CD4-positive, alpha-beta T cell treated with Interleukin-15 for 1 hour (primary cell): ENCODE results near the gene ZNF678.
"Not testable (repeated sequence)": the region's sequence is repeated elsewhere in the genome, so short reads cannot be mapped to it uniquely, and the experiment has no call there.

Experiments used
- DNase-seq: peaks from one replicate; pipeline ENCODE4 v3.0.0-alpha.2; 2020

Gene ZNF678

GRCh38 chr1:227606271-227606670 is 42.9 kb downstream of the ZNF678 start:
- DNase-seq: not testable (repeated sequence)

GRCh38 chr1:227607336-227607898 is 44.1 kb downstream of the ZNF678 start:
- no peak for DNase-seq

GRCh38 chr1:227612658-227613057 is 49.3 kb downstream of the ZNF678 start:
- DNase-seq: no peak

- no peak for DNase-seq
These were observed 50.2 kb downstream of the ZNF678 start for GRCh38 chr1:227613526-227613925.

GRCh38 chr1:227621211-227621610 is 57.9 kb downstream of the ZNF678 start:
- DNase-seq: no peak

- no peak for DNase-seq
These were observed 59.6 kb downstream of the ZNF678 start for GRCh38 chr1:227622739-227623475.

- no peak for DNase-seq
These were observed 69.0 kb downstream of the ZNF678 start for GRCh38 chr1:227632325-227632724.

- DNase-seq: no peak
These were observed 72.2 kb downstream of the ZNF678 start for GRCh38 chr1:227635596-227635995.

GRCh38 chr1:227654431-227654830 is 91.1 kb downstream of the ZNF678 start:
- no peak for DNase-seq

- DNase-seq: no peak
These were observed 91.7 kb downstream of the ZNF678 start for GRCh38 chr1:227654858-227655752.

GRCh38 chr1:227661495-227661894 is 98.1 kb downstream of the ZNF678 start:
- no peak for DNase-seq

GRCh38 chr1:227662933-227663332 is 99.6 kb downstream of the ZNF678 start:
- no peak for DNase-seq

GRCh38 chr1:227666286-227666685 is 102.9 kb downstream of the ZNF678 start:
- DNase-seq: no peak

GRCh38 chr1:227673441-227673840 is 110.1 kb downstream of the ZNF678 start:
- no peak for DNase-seq

GRCh38 chr1:227685807-227686206 is 122.5 kb downstream of the ZNF678 start:
- DNase-seq: no peak

- no peak for DNase-seq
These were observed 134.0 kb downstream of the ZNF678 start for GRCh38 chr1:227697321-227697864.

GRCh38 chr1:227701631-227702030 is 138.3 kb downstream of the ZNF678 start:
- not testable (repeated sequence) for DNase-seq

- DNase-seq: no peak
These were observed 144.5 kb downstream of the ZNF678 start for GRCh38 chr1:227707846-227708245.

GRCh38 chr1:227709451-227709850 is 146.1 kb downstream of the ZNF678 start:
- no peak for DNase-seq

- DNase-seq: not testable (repeated sequence)
These were observed 147.1 kb downstream of the ZNF678 start for GRCh38 chr1:227710474-227710873.

- DNase-seq: no peak
These were observed 149.3 kb downstream of the ZNF678 start for GRCh38 chr1:227712648-227713047.

GRCh38 chr1:227718932-227719331 is 155.6 kb downstream of the ZNF678 start:
- DNase-seq: no peak

GRCh38 chr1:227723474-227723873 is 160.1 kb downstream of the ZNF678 start:
- DNase-seq: no peak
